Muscle of arm (tissue), 12 donors: ENCODE data around the gene SV2C. TPM values are rescaled to one million over a fixed set of nuclear protein-coding genes. Genes with fewer than 3 reads are reported as not detected.

Source experiments
- DNase-seq: peaks from one replicate; pipeline ENCODE4 v3.0.0-alpha.2; 2013
- polyA plus RNA-seq, 12 donors: library from polyadenylated mRNA; unstranded; fragments of 120-200 nt; gene quantifications; one replicate each; pipeline ENCODE4 v1.2.1, GENCODE V29; 2013; ENCODE audit not compliant: insufficient read length in 12 of 12

Gene SV2C
- polyA plus RNA-seq, 12 donors: 0.03 to 0.45 (median 0.17) TPM; not detected in 6

- DNase-seq: no peak
These were observed 296.1 kb downstream of the SV2C start for GRCh38 chr5:76379316-76379715.

GRCh38 chr5:76379855-76380254 is 296.7 kb downstream of the SV2C start:
- DNase-seq: no peak

GRCh38 chr5:76380346-76381066 is 297.3 kb downstream of the SV2C start:
- DNase-seq: no peak

DNA sequence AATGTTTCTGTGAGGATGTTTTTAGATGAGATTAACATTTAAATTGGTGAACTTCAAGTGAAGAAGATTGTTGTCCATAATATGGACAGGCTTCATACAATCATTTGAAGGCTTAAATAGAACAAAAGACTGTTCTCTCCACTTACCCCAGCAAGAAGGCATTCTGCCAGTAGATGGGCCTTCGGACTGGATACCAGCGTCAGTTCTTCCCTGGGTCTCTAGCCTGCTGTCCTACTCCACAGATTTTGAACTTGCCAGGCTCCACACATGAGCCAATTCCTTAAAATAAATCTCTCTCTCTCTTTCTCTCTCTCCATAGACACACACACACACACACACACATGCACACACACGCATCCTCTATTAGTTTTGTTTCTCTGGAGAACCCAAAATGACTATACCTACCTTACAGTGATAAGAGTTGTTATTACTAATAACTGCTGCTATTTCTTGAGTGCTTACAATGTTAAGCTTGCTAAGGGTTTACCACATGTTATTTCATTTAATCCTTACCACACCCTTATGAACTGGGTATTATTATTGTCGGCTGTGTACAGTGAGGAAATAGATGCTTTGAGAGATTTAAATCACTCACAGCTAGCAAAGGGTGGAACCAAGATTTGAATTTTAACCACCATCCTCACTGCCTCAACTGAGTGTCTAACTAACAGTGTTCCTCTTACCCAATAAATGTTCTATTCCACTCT is 300.1 kb downstream of the SV2C start:
- DNase-seq: no peak

GRCh38 chr5:76384189-76384588 is 301.0 kb downstream of the SV2C start:
- no peak for DNase-seq

DNA sequence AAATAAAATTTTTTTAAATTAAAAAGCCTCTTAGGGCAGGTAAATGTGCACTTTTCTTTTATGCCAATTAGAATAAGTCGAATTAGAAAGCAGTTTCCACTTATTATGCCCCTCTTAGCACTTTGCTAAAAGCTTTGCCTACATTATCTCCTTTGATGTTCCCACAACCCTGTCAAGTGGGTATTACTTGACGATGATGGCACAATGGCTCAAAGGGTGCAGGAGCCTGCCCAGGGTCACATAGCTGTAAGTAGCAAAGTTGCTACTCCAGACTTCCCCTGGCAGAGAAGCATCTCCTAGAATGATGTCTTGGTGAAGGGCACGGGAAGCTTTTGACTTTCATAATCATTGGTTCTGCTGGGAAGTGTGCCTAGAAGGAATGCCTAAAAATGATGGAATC is 301.5 kb downstream of the SV2C start:
- no peak for DNase-seq

DNA sequence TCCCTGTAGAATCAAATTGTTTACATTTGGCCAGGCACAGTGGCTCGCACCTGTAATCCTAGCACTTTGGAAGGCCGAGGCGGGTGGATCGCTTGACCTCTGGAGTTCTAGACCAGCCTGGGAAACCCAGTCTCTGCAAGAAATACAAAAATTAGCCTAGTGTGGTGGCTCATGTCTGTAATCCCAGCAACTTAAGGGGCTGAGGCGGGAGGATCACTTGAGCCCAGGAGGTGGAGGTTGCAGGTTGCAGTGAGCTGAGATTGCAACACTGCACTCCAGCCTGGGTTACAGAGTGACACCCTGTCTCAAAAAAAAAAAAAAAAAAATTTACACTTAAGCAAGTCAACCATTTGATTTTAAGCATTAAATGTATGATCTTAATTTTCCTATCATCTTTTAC is 302.4 kb downstream of the SV2C start:
- no peak for DNase-seq

DNA sequence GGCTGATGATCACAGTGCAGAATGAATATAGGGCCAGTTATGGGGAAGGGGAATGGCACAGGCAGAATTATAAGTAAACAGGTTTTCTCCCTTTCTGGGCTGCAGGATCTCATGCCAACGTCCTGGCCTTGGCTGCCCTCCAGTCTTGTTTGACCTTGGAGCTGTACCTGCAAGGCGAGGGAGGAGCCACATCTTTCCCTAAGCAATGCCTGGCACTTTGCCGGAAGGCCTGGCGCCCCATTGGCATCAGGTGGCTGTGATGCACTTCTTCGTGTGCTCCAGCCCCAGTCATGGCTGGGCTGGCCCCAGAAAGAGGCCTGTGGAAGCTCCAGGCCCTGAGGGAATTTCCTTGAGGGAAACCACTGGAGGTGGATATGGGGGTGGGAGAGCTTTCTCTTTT is 303.2 kb downstream of the SV2C start:
- no peak for DNase-seq

GRCh38 chr5:76388236-76388635 is 305.1 kb downstream of the SV2C start:
- no peak for DNase-seq

- no peak for DNase-seq
These were observed 305.8 kb downstream of the SV2C start for GRCh38 chr5:76388791-76389512.

- no peak for DNase-seq
These were observed 306.5 kb downstream of the SV2C start for GRCh38 chr5:76389513-76390154.

DNA sequence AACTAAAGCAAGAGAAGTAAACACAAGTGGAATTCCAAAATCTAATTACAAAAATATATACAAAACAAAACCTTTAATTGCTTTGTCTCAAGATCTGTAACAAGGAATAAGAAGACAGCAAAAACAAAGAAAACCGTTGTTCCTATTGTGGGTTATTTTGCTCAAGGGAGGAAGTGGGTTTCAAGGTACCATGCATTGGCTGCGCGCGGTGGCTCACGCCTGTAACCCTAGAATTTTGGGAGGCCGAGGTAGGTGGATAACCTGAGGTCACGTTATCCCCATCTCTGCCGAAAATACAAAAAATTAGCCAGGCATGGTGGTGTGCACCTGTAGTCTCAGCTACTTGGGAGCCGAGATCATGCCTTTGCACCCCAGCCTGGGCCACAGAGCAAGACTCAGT is 307.8 kb downstream of the SV2C start:
- DNase-seq: no peak

- DNase-seq: no peak
These were observed 310.0 kb downstream of the SV2C start for GRCh38 chr5:76393035-76393680.

DNA sequence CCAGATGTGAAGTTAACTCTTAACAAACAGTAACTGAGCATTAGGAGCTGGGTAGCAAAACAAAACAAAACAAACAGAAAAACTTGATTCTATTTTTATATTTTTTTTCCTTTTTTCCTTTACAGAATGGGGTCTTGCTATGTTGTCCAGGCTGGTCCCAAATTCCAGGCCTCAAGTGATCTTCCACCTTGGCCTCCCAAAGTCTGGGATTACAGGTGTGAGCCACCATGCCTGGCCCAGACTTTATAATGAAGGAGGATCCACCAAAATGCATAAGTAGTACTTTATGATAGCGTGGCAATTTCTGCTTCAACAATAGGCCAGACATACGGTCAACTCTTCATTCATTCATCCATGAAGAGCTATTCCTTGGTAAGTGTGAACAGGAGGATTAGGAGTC is 314.0 kb downstream of the SV2C start:
- DNase-seq: no peak

GRCh38 chr5:76399268-76399667 is 316.1 kb downstream of the SV2C start:
- DNase-seq: no peak

- DNase-seq: no peak
These were observed 317.3 kb downstream of the SV2C start for GRCh38 chr5:76400466-76400865.

DNA sequence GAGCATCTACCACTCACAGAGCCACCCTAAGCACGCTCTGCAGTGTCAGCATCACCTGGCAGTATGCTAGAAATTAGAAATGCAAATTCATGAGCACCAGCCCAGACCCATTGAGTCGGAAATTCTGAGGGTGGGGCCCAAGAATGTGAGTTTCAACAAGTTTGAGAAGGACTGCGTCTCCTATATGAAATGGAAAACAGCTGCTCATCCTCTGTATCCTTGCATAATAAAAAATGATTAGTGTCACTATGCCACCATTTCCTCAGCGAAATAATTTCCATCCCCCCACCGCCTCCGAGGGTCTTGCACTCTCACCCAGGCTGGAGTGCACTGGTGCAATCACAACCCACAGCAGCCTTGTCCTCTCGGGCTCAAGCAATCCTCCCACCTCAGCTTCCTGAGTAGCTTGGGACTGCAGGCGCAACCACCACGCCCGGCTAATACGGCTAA is 318.6 kb downstream of the SV2C start:
- no peak for DNase-seq

DNA sequence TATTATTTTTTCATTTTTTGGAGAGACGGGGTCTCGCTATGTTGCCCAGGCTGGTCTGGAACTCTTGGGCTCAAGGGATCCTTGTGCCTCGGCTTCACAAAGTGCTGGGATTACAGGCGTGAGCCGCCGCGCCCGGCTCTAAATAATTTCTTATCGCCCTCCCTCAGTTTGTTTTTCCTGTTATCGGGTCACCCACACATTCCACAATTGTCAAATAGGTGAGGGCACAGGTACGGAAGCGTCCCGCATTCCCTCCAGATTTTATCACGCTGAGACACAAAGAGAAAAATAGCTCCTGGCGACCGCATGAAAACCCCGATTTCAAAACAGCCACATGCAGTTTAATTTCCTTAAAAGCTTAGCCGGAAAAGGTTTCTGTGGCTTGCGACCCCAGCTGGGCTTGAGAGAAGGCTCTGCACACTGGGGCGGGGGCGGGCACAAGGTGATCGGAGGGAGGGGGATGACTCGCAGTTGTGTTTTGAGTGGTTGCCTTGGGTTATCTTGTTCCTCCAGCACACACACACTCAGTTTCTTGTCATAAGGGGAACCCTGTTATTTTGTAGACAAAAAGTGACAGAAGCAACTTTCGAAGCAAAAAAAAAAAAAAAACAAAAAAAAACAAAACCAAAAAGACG is 319.2 kb downstream of the SV2C start:
- DNase-seq: no peak

DNA sequence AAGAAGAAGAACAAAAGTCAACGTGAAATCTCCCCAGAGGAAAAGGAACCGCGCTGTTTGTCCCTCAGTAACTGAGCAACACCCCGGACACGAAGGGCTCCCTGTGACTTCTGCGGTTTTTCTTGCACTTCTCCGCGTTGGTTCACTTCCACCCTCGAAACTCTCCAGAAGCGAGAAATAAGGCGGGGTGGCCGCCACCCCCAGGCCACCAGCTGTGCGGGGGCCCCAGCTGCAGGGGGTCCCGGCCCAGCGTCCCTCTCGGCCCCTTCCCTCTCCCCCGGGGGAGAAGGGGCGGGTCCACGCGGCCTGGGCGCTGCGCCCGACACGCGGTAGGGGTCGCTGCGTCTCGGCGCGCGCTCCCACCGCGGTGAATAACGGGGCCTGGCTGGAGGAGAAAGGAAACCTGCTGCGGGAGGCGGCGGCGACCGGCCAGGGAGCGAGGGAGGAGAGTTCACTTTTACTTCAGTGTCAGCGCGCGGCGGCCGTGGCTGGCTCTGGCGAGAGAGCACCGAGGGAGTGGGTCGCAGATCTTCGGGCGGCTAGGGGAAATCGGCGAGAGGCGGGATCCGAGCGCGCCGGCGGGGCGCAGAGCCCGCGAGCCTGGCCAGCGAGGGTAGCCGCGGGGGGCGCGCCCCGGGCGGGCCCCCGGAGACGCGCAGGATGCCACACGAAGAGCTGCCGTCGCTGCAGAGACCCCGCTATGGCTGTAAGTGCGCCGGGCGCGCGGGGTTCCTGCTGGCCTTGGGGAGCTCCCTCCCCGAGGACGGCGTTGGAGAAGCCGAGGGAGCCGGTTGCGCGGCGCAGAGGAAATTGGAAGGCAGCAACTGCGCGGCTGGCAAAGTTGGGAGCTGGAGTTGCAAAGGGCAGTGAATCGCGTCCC is 319.9 kb downstream of the SV2C start, which contains the start of gene IQGAP2:
IQGAP2 (plus strand) TSS at position 400 of the 880 bp plus-strand sequence; CDS start at position 661, 261 bp downstream.
- peak; percentile 85 for DNase-seq
